NCI-H2029 treated with DMSO at 0.1 percent for 48 hours (cell line): ENCODE data around the gene SMCHD1.

ENCODE experiments used
- DNase-seq: peaks from one replicate; lab custom pipeline; 2025; lab: John Stamatoyannopoulos, UW

SMCHD1 gene

DNA sequence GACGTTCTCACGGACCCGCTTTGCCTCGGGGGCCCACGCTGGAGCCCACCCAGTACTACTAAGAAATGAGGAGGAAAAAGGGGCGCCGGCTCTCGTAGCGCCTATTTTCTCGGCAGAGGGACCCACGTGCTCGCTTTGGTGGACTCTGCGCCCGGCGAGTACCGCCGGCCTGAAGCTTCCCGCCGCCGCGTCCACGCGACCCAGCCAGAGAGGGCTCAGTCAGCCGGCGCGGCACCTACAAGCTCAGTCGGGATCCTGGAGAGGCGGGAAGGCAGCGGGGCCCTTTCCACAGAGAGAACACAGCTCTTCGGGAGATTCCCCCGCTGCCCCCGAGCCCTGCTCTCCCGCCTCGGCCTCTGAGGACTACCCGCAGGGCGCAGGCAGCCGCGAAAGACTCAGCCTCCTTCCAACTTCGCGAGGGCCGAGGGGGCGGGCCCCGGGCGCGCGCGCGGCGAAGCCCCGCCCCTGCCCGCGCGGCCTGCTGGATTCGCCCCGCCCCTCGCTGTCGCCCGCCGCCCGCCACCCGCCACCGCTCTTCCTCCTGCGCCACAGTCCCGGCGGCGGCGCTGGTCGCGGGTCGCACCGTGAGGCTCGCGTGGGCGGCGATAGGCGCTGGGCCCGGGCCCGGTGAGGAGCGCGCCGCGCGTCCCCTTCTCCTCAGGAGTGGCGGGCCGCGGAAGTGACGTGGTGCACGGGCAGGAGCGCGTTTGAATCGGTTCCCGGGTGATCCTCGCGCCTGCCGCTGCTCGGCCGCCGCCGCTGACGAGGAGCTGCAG is at the start of gene SMCHD1:
SMCHD1 (plus strand) TSS at position 549 of the 776 bp plus-strand sequence. CDS start 350 bp downstream, outside the sequence.
- DNase-seq: peak; percentile 43

- no peak for DNase-seq
Observed at GRCh38 chr18:2606335-2606734, 49.2 kb upstream of the SMCHD1 start.

- DNase-seq: no peak
Observed at GRCh38 chr18:2609604-2610003, 45.9 kb upstream of the SMCHD1 start.

DNA sequence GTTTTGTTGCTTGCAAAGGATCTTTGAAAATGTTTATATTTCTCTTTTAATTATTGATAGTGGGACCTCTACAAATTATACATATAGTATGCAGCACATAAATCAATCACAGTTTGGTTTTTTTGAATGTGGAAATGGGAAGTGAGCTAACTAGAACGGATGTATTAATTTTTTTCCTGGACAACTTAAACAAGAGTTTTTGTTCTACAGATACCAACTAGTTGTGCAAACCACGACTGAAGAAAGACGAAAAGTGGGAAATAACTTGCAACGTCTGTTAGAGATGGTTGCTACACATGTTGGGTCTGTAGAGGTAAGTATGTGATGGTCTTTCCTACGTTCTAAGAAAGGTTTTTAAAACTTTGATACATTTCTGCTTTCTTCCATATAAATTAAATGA is 45.0 kb upstream of the SMCHD1 start:
- DNase-seq: no peak

DNA sequence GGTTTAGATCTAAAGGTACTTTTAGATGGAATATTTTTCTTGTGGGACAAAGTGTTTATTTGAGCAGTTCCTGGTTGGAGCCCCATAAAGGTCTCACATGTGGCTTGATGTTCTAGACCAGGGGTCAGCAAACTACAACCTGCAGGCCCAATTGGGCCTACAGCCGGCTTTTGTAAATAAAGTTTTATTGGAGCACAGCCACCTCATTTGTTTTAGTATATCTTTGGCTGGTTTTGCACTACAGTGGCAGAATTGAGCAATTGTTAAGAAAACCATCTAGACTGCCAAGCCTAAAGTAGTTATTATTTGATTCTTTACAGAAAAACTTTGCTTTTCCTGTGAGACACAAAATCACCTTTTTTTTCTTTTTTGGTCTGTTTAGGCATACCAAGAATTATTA is 42.5 kb upstream of the SMCHD1 start:
- no peak for DNase-seq

GRCh38 chr18:2617401-2617998 is 38.0 kb upstream of the SMCHD1 start:
- no peak for DNase-seq

DNA sequence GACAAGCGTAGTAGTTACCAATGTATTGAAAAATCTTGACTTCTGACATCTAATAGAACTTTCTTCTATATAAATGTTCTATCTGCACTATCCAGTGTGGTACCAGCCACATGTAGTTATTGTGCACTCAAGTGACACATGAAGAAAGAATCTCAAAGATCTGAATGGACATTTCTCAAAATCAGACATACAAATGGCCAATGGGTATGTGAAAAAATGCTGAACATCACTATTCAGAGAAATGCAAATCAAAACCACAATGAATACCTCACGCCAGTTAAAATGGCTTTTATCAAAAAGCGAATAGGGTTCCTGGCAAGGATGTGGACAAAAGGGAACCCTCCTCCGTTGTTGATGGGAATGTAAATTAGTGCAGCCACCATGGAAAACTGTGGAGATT is 37.5 kb upstream of the SMCHD1 start:
- no peak for DNase-seq

DNA sequence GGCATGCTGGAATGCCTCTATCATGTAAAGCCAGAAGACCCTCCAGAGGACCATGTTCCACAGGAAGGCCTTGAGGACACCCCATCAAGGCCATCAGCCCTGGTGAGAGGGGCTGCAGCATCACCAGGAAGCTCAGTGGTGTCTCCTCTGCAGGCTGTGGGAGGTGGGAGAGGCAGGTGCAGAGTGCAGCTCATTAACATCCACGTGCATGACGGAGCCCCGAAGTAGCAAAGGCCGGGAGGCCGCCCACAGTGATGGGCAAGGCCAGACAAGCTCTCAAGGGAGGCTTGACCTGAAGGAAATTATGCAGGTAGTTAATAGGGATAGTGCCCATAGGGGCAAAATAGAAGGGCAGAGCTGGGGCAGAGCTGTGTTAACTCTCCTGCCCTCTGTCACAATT is 30.3 kb upstream of the SMCHD1 start:
- DNase-seq: no peak

GRCh38 chr18:2627821-2628276 is 27.7 kb upstream of the SMCHD1 start:
- no peak for DNase-seq

DNA sequence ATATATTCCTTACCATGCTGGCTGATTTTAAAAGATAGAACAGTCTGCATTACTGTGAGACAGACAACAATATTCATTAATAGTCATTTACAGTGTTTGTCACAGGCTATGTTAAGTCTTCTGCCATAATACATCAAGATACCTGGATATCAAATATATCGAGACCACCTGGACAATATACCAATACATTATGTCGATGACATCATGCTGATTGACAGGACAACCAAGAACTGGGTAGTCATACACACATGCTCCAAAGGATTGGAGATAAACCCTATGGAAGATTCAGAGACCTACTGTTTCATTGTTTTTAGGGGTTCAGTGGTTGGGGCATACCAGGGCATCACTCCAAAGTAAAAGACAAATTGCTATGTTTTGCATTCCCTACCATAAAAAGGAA is 26.5 kb upstream of the SMCHD1 start:
- no peak for DNase-seq

GRCh38 chr18:2635586-2635985 is 19.9 kb upstream of the SMCHD1 start:
- DNase-seq: no peak

DNA sequence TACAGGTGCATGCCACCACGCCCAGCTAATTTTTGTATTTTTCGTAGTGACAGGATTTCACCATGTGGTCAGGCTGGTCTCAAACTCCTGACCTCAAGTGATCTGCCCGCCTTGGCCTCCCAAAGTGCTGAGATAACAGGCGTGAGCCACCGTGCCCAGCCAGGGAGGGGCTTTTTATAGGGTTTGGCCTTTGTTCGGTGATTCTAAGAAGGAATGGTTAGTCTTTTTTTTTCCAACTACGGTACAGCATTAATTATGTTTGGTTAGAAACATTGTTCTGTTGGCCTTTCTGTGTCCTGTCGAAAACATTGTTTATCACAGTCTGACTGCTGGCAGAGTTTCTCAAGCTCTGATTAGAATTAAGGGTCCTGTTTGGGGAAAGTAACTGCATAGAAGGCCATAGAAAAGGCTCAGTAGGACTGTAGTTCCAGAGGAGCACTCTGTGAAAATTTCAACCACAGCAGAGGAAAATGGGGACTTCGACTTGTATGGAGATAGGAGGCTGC is 19.3 kb upstream of the SMCHD1 start:
- no peak for DNase-seq

- DNase-seq: peak; percentile 56
Observed at GRCh38 chr18:2641638-2642037, 13.9 kb upstream of the SMCHD1 start.

GRCh38 chr18:2642771-2643170 is 12.8 kb upstream of the SMCHD1 start:
- no peak for DNase-seq

GRCh38 chr18:2644535-2644934 is 11.0 kb upstream of the SMCHD1 start:
- no peak for DNase-seq

- DNase-seq: no peak
Observed at GRCh38 chr18:2651981-2652380, 3.5 kb upstream of the SMCHD1 start.

- no peak for DNase-seq
Observed at GRCh38 chr18:2653467-2653866, 2.1 kb upstream of the SMCHD1 start.

GRCh38 chr18:2654169-2654927 is 1.2 kb upstream of the SMCHD1 start:
- DNase-seq: no peak

DNA sequence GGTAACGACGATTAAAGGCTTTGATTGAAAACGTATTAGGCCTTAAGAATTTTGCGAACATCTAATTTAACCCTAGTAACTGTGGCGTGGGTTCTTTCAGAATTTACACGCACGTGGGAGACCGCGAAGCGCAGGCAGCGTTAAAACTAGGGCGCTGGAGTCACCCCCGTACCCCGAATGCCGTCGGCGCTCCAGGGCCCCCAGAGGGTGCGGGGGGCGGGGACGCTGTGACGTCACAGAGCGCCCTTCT is 673 bp upstream of the SMCHD1 start:
- DNase-seq: no peak

DNA sequence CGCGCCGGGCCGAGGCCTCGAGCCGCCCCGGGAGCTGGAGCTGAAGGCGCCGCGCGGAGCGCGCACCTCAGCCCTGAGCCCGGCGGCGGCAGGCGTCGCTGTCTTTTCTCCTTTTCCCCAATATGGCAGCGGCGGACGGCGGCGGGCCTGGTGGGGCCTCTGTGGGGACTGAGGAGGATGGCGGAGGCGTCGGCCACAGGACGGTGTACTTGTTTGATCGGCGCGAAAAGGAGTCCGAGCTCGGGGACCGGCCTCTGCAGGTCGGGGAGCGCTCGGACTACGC is 369 bp downstream of the SMCHD1 start:
- no peak for DNase-seq

DNA sequence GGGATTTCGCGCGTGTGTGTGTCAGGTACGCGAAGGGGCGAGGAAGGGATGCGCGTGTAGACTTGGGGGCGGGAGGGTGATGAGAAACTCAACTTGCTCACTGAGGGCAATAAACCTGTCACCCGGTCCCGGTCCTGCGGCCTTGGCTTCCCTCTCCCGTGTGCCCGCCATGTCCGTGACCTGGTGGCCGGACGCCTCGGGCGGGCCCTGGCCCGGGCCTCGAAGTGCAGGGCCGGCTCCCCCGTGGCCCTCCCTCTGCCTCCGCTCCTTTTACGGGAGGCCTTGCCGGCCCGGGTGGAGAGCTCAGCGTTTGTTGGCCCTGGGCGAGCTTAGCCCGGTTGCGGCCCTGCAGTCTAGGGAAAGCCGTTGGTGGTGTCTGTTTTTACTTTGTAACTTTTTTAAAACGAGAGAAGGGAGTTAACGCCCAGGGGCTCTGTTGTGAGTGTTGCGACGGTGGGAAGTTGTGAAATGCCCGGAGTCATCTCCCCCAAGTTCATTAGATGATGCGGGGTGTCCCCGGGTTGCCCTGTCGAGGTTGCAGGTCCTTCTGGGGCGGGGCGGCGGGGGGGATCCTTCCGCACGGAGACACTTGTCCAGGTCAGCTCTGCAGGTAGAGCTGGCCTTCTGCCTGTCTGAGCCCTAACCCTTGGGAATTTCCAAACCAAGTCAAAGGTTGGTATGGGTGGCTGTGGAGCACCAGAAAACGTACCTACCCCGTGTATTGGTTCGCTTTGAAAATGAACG is 883 bp downstream of the SMCHD1 start:
- DNase-seq: no peak

DNA sequence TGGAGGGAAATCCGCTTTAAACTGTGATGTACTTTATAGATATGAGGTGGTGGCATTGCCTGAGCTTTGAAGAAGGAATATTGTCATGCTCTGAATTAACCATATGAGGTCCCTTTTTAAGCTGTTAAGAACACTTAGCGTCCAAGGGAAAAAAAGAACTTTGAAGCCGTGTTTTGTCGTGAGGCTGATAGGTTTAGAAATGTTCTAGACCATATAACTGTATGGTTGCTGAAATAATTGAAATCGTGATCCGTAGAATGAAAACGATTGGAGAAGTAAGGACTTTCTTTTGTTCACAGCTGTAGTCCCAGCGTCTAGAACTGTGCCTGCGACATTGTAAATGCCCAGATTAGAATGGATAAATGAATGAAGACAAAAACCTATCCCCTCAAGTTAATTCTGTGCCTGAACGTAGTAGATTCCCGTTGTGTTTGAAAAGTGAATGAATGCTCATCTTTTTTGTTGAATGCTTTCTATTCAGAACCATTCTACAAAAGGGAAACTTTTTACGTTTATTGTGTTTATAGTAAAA is 1.5 kb downstream of the SMCHD1 start:
- DNase-seq: no peak
